ENCODE measurements around the gene MARF1.
"Not testable (repeated sequence)": the region's sequence is repeated elsewhere in the genome, so short reads cannot be mapped to it uniquely, and the experiment has no call there.

The MARF1 gene

DNA sequence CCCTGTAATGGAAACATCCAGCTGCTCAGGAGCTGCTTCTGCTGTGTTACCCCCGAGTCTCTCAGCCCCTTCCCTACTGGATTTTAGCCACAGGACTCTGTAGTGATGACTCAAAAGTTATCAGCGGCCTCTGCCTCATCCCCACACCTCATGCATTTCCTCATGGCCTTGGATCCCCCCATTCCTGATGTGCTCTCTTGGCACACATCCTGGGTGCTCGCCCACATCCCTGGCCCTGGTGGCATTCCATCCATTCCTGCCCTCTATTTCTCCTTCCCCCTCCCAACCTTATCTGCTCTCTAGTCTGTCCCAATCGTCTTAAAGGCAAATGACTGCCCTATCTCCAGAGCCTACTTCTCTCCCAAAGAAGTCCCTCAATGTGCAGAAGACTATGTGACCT is 24.6 kb downstream of the MARF1 start:
- FAIRE-seq: no peak

DNA sequence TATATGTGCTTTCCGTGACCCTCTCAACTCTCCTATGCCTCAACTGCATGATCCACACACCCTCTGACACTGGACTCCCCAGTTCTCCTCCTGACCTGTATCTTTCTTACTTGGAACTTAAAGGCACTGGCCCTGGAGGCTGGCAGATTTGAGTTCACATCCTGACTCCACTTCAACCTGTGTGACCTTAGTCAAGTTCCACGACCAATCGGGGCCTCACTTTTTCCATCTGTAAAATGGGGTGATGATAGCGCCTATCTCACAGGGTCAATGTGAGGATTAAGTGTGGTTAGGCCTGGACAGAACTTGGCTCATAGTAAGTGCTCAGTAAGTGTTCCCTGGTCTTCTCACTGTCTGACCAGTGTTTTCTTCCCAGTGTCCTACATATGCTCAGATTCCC is 25.1 kb downstream of the MARF1 start:
- no peak for FAIRE-seq

DNA sequence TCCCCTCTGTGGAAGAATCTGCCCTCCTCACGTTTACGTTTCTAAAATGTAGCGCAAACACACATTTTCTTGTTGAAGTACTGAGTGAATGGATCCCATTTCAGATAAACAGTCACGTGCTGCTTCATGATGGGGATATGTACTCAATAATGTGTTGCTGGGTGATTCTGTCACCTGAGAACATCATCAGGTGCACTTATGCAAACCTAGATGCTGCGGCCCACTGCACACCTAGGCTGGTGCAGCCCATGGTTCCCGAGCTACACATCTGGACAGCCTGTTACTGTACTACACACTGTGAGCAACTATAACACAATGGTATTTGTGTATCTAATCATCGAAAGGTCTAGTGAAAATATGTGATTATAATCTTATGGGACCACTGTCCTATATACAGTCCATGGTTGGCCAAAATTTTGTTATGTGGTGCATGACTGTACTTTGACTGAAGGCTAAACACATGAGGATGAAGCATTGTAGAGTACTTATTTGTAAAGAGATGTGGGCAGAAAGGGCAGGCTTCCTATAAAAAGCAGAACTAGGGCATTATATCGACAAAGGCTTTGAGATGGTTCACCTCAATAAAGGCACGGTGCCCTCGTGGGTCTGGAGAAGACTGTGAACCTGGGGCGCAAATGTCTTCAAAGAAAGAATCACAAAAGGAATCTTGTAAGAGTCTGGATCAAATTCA is 26.3 kb downstream of the MARF1 start:
- FAIRE-seq: no peak

DNA sequence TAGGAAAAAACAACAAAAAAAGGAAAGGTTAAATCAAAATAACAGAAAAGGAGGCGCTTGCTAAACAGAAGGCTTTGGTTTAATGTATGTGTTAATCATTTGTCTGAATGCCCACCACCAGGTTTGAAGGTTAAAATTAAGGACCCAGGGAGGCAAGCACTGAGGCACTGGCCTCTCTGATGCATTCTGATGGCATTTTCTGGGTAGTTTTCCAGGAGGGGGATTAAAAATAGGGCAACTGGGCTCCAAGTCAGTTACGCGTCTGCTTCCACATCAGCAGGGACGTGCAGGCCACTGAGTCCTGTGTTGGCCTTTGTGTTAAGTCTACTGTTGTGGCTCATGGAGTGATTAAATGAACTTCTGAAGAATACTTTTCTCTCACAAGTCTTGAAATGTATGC is 26.9 kb downstream of the MARF1 start:
- no peak for FAIRE-seq

DNA sequence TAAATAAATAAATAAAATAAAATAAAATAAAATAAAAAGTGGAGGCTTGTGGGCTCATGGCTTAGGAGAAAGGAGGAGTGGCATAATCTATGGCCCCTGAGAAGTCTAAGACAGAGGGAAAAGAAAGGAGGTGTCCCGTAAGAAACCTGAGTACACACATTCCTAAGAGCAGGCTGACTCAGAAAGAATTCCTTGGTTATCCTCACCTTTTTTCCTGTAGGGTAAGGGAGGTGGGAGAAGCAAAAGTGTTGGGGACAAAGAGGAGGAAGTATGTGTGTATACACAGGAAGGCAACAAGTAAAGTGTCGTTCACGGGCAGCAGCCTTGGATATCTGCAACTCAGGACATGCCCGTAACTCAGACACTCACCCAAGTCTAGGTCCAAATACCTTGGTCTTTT is 29.3 kb downstream of the MARF1 start:
- FAIRE-seq: no peak

DNA sequence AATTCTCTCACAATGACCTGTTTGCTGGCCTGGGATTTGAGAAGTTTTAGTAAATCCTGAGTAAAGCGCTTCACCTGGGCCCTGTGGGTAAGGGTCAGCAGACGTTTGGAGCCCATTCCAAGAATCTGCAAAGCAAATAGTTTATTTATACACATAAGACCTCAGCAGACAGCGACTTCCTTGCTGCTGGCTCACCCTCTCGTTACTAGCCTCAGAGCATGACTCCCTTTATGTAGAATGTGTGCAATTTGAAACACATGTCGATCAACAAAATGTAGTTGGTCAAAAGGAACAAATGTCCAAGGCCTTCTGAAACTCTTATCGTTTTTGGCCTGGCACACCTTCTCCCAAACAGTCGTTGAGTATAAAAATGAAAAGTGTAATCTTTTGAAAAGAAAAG is 31.3 kb downstream of the MARF1 start:
- no peak for FAIRE-seq

DNA sequence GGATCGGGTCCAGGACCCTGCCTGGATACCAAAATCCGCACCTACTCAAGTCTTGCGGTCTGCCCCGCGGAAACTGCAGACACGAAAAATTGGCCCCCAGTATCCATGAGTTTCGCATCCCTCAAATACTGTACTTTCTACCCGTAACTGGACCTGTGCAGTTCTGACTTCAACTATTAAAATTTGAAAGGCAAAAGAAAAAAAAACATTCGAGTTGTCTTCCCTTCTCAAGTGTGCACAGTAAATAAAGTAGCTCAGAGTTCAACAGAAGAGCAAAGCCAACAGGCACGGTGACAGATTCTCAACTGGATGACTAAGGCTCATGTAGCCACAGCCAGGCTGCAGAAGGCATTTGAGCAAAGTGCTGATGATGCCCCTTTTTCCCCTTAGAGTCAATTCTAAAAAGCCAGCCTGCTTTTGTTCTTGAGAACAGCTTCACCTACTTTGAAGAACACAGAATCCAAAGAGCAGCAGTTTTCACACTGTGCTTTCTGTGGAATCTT is 32.5 kb downstream of the MARF1 start:
- no peak for FAIRE-seq

DNA sequence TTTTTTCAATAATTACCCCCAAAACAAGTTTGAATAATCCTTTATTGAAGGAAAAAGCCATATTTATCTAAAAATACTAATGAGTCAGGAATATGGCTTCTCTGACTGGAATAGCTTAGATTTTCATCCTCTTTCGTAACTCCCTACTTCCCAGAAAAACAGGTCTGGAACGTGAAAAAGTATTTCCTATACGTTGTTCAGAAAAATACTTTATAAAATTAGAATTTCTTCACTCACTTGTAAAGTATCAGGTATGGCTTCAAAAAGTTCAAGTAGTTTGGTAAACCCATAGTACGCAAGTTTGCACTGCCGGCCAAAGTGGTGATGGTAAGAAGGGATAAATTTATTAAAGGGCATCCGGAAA is 33.7 kb downstream of the MARF1 start:
- no peak for FAIRE-seq

DNA sequence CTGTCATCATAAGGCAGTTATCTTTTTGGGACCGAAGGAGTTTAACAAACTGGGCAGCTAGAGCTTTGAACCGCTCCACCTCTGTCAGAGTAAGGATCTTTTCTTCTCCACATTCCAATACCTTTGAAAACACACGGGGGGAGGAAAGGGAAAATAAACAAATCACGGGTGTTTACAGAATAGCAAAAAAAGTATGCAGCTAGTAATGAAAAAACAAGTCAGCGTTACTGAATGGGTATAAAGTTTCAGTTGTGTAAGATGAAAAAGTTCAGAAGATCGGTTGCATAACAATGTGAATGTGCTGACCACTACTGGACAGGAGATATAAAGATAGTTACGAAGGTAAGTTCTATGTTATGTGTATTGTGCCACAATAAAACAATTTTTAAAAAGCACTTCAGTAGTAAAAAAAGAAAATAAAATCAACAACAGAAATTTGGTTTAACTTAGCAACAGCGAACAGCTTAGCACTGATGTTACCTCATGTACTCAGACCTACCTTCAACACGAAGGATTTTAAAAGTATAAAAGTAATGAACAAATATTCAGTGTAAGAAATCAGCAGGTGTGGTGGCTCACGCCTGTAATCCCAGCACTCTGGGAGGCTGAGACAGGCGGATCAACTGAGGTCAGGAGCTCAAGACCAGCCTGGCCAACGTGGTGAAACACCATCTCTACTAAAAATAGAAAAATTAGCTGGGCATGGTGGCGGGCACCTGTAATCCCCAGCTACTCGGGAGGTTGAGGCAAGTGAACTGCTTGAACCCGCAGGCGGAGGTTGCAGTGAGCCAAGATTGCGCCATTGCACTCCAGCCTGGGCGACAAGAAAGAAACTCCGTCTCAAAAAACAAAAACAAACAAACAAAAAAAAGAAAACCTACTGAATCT is 34.3 kb downstream of the MARF1 start:
- no peak for FAIRE-seq

DNA sequence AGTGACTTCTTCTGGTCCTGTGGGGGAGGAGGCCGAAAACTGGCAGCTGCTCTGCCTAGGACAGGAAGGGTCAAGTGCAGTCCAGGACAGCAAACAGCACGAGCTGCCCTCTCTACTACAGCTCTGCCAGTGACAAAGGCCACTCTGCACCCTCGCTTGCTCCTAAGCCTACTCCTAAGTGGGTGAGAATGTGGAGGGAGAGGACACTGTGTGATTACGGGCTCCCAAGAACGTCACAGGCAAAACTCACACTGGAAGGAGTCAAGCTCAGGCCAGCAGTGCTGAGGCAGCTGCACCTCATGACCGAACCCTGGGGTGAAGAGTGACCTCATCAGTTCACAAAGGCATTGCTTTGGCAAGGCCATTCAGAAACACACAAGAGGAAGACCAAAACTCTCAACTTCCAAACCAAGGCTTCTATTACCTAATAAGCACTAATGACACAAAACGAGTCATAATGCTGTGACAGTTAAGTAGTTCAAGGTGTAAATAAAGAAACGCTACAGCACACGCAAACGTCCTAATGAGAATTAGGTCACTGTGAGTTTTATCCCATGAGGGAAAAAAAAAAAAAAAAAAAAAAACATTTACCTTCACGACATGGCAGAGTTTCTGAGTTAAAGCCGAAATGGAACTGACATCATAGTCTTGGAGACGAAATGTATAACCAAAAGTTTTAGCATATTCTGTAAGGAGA is 35.1 kb downstream of the MARF1 start:
- no peak for FAIRE-seq

DNA sequence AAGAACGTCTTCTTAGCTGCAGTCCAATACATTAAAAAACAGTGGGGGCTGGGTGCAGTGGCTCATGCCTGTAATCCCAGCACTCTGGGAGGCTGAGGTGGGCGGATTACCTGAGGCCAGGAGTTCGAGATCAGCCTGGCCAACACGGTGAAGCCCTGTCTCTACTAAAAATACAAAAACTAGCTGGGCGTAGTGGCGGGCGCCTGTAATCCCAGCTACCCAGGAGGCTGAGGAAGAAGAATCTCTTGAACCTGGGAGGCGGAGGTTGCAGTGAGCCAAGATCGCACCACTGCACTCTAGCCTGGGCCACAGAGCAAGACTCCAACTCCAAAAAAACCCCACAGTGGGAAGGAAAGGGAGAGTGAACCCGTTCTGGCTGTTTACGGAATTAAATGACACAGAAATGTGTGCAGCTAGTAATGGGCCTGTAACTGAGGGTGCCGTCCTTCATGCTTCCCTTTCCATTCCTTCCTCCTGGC is 35.7 kb downstream of the MARF1 start:
- not testable (repeated sequence) for FAIRE-seq

DNA sequence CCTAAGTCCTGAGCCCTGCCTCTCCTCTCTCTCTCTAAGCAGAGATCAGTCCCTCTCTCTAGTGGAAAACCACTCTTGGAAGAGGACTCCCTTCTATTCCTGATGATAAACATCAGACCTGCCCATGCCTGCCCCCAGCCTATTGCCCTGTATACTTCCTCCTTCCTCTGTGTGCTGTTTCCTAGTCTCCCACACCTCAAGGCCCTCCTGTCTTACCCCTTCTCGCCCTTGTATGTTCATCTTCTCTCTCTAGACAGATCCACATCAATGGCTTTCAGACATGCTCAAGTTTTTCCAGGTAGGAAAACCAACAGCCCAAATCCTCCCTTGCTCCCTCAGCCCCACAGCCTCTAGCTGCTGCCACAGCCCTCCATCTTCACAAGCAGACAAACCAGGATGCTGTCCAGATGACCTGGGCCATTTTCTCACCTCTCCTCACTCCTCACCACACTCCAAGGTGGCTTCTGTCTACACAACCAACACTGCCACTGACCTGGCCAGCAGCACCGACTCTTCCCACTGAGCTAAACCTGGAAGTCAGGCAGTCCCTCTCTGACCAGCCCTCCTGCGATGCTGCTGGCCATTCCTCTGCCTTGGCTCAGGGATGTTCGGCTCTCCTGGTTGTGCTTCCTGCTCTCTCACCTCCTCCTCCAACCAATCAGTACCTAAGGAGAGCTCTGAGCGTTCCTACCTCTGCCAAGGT is 36.3 kb downstream of the MARF1 start:
- no peak for FAIRE-seq

DNA sequence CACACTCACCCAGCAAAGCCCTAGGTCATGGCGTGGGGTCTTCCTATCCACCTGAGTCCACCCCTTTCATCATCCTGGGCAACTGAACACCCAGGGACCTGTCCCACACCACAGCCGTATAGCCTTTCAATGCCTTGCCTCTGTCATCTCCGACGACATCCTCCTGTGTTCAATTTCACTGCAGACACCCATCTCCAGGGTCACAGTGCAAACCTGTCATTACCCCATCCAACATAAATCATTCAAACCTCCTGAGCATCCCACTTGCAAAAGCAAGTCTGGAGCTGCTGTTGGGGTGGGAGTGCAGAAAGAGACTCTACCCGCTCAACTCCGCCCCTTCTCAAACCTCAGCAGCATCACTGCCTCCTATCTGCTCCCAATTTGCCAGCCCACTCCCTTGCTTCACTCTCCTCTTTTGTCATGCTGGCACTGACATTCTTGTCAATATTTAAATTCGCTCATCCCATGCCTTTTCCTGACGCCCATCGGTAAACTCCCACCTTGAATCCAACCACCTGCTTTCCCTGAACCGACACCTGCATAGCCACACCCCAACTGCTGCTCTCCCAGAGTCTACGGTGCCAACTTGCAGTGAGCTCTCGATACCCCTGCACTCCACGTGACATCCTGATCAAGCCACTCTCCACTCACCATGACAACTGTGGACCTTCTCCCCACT is 37.0 kb downstream of the MARF1 start:
- FAIRE-seq: no peak

DNA sequence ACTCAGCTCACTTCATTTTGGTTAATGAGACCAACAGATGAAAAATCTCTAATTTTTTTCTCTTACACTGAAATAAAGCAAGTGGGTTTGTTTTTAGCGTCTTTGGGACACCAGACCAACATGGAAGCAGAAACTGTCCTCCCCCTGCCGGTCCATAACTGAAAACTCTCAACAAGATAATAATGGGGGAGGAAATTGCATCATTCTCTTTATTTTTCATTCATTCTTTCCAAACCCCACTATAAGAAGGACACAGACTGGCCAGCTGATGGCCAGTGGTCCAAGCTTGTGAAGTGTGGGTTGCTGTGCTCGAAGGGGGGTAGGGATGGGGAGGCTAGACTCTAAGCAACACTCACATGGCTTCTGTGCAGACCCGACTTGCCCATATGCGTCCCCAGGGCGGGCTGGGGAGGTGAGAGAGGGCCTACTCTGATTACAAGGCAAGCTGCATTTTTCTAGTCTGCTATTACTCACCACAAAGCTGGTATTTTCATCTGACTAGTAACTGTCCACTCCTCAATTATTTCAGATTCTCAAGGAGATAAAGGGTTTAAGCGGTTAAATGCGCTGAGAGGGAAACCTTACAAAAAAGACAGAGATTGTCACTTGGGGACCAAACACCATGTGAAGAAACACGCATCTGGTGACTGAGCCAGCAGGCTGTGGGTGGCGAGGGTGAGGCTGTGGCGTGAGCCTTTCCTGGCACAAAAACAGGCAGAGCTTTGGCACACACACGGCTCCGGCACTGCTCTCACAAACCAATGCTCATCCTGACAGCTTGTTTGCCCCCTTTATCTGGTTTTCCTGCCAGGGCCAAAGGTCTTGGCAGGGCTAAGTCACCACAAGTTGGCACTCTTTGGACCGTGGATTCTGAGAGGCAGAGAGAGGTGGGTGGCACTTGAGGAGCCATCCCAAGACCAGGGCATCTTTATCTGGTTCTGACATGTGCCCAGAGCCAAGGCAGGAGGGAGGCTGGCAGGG is 38.2 kb downstream of the MARF1 start:
- FAIRE-seq: no peak

DNA sequence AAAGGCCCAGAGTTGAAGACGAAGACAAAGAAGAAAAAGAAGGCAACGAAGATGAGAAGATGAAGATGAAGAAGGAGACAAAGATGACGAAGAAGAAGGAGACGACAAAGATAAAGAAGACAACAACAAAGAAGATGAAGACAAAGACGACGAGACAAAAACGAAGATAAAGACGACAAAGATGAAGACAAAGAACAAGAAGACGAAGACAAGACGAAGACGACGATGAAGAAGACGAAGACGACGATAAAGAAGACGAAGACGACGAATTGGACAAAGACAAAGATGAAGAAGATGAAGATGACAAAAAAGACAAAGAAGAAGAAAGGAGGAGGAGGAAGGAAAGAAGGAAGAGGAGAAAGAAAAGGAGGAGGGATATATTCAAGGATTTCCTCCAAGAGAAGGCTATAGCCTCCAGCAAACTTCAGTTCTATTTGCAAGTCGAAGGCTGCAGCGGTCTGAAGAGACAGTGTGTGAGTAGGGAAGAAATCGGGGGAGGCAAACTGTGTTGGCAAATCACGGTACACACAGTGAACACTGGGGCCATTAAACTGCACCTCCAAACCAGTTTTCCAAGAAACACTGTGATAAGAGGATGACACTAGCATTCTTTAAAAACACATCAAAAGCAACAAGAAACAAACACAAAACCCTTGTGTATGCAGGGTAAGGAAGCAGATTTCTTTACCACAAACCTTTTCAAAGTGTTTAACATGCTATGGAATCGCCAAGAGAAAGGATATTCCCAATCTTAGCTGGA is 40.5 kb downstream of the MARF1 start:
- no peak for FAIRE-seq

DNA sequence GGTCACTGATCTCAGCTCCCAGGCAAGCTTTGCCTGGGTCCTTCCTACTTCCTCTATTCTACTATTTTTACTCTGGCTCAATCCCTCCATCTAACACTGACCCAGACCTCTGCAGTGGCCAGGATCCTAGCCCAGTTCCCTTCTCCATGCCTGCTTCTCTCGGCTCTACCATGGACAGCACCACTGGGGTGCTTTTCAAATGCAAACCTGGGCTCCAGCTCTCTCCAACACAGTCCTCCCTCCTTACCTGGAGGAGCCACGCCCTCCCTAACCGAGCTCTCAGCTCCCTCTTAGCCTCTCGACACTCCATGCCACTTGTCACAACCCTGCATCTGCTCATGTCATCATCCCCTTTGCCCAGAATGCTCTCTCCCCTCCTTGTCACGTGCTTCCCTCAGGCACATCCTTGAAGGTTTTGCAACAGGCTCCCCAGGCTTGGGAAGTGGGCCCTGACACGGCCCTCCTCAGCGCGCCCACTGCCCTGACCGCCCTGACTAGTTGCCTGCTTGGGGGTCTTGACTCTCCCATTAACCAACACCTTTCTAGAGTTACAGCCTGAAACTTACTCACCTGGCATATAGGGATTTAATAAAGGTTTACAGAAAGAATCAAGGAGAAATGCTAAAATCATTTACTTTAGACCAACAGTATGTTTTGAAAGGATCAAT is 41.6 kb downstream of the MARF1 start:
- no peak for FAIRE-seq

DNA sequence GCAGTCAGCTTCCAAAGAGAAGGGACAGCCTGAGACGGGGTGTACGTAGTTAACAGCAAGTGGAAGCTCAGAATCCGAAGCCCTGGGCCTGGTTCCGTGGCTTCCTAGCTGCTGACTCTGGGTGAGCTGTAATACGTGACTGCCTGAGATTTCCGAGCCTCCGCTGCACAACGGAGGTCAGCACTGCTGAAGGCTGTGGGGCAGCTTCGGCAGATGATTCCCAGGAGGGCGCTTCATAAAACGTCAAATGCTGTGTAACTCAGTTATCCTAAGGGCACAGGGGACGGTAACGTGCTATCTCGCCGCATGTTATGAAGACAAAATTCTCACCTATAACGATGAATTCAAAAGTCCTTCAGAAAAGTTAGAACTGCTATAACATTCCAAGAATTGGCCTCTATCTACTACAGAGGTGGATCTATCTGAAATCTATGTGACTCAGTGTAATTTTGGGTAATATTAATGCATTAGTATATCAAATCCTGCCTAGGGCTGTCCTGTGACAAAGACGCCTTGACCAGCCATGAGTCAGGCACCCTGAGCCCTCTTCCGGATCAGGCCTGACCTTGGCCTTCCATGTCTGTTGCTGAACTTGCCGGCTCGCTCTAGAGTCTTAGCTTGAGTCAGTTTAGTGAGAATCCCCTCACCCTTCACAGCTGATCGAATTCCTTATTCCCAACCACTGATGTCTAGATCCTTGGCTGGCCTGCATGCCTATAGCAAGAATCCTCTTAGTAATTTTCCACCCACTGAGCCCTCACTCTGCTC is 43.5 kb downstream of the MARF1 start:
- no peak for FAIRE-seq

DNA sequence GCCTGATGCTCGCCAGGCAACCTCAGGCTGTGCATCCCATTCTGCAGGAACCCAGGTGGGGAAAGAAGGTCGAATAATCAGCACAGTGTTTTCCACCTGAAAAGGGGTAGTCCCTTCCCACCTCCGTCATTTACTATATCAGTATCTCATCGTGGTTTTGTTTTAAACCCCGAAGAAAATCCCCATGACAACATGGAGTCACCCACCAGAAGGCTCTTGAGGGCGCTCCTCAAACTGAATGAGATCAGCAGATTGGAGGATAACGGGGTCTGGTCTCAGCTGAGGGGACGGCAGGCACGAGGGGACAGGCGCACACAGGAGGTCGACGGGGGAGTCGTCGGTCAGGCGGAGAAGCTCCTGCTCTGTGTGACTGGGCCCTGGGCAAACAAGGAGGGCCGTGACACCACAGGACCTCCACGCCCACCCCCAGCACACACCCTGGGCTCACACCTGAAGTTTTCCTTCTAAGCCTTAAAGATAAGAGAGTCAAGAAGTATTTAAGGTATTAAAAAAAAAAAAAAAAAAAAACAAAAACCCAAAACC is 44.2 kb downstream of the MARF1 start:
- no peak for FAIRE-seq
